ENCODE results near the gene TARS2.

DNA sequence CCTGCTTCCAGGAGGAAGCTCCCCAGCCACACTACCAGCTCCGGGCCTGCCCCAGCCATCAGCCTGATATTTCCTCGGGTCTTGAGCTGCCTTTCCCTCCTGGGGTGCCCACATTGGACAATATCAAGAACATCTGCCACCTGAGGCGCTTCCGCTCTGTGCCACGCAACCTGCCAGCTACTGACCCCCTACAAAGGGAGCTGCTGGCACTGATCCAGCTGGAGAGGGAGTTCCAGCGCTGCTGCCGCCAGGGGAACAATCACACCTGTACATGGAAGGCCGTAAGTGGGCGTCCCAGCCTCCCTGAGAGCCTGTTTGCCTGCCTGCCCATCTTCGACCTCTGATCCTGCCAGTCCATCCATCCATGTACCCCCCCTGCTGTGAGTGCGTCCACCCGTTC, 24.3 kb downstream of the TARS2 start:
- TF ChIP-seq POLR2A (IDR thresholded peaks at IDR 0.05; ENCODE audit: low read depth) (no peak), EP300 (IDR thresholded peaks at IDR 0.05) (no peak)
- TF ChIP-seq, protein P1, sequence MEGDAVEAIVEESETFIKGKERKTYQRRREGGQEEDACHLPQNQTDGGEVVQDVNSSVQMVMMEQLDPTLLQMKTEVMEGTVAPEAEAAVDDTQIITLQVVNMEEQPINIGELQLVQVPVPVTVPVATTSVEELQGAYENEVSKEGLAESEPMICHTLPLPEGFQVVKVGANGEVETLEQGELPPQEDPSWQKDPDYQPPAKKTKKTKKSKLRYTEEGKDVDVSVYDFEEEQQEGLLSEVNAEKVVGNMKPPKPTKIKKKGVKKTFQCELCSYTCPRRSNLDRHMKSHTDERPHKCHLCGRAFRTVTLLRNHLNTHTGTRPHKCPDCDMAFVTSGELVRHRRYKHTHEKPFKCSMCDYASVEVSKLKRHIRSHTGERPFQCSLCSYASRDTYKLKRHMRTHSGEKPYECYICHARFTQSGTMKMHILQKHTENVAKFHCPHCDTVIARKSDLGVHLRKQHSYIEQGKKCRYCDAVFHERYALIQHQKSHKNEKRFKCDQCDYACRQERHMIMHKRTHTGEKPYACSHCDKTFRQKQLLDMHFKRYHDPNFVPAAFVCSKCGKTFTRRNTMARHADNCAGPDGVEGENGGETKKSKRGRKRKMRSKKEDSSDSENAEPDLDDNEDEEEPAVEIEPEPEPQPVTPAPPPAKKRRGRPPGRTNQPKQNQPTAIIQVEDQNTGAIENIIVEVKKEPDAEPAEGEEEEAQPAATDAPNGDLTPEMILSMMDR (IDR thresholded peaks at IDR 0.05): no peak

Measured in esophagus muscularis mucosa (tissue), 4 donors.